GM18508 (cell line): ENCODE results near the gene SCYL1.

ENCODE experiments used
- ATAC-seq: cut with Tn5 transposase; IDR thresholded peaks from one replicate; pipeline ENCODE4 v1.9.1; 2021; ENCODE audit warnings: moderate number of reproducible peaks; ENCODE audit not compliant: insufficient read depth, unreplicated experiment

The SCYL1 gene

DNA sequence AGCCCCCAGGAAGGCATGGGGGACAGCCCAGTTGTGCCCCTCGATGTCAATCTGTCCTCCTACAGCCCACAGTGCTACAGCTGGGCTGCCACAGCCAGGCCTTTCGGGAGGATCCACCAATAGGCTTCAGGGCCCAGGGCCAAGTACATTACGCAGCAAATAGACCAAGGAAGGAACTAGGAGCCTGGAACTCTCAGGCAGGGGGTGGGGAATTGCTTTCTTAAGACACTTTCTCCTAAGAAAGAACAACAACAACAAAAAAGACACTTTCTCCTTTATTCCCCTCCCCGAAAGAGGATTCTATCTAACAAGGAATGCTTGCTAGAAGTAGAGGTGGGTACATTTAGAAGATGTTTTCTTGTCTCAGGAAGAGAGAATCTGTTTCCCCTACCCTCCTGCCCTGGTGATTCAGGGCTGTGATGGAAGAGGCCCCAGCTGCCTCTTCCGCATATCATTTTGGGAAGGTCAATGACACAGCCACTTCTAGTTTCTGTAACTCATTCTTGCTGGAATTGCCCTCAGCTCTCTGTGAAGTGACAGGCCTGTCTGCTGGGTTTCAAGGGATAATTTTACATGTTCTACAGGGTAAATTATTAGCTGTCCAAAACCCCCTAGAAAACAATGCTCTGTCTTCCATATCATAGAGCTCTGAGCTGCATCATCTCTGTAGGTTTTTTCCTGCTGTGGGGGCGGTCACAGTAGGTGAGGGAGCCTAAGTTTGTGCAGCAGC, 32.1 kb upstream of the SCYL1 start:
- no peak for ATAC-seq

DNA sequence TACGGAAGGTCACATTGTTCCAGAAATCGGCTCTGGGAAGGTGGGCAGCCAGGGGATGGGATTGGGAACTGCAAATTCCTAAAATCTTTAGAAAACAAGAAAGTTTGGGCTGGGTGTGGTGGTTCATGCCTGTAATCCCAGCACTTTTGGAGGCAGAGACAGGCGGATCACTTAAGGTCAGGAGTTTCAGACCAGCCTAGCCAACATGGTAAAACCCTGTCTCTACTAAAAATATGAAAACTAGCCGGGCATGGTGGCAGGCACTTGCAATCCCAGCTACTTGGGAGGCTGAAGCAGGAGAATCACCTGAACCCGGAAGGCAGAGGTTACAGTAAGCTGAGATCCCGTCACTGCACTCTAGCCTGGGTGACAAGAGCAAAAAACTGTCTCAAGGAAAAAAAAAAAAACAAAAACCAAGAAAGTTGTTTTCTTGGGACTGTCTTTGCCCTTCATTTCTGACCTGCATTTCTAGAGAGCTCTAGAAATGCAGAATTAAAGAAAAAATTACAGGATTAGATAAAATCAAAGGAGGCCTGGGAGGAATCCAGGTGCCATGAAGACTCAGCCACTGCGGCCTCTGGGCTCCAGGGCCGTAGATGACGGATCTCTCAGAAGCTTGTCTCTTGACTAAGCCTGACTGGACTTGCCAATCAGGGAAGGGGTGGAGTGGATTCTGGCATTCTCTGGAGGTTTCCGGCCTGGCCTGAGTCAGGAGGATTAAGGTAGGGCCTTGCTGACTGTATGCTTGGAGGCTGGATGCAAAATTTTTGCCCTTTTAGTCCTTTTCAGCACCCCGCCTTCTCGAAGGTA, 31.3 kb upstream of the SCYL1 start:
- no peak for ATAC-seq

DNA sequence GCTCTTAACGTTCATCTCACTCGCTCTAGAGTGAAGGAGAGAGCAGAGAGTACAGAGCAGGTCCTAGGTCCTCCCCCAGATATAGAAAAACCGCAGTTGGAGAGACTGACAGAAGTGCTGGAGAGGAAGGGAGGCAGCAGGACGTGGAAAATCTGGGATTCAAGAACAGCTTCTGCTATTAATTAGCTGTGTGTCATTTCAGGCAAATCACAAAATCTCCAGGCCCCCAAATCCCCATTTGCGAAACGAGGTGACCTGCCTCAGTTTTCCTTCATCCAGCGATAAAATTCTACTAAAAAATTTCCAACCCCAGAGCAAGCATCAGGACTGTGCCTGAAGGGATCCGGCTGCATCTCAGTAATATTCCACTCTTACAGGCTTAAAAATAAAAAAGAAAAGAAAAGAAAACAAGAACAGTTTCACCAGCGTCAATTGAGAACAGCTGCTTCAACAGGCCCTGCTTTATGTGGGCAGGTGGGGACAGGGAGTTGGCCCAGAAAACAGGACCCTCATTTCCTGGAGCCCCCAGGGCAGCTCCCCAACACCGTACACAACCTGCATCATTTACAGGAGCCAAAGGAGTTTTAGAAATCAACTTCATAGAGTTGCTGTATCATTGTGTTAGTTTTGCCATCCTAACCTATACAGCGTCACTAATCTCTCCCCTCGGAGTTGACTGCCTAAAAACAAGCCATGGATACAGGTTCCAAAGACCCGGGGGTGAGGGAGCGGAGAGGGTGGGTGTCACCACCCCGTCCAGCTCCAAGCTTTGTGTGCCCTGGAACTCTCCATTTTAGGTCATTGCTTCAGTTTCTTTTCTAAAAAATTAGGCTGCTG, 28.4 kb upstream of the SCYL1 start:
- ATAC-seq, result no peak

- peak; percentile 36 for ATAC-seq
Observed at GRCh38 chr11:65497141-65498041, 27.5 kb upstream of the SCYL1 start.

DNA sequence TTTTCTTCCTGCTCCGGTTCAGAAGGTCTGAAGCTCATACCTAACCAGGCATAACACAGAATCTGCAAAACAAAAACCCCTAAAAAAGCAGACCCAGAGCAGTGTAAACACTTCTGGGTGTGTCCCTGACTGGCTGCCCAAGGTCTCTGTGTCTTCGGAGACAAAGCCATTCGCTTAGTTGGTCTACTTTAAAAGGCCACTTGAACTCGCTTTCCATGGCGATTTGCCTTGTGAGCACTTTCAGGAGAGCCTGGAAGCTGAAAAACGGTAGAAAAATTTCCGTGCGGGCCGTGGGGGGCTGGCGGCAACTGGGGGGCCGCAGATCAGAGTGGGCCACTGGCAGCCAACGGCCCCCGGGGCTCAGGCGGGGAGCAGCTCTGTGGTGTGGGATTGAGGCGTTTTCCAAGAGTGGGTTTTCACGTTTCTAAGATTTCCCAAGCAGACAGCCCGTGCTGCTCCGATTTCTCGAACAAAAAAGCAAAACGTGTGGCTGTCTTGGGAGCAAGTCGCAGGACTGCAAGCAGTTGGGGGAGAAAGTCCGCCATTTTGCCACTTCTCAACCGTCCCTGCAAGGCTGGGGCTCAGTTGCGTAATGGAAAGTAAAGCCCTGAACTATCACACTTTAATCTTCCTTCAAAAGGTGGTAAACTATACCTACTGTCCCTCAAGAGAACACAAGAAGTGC, 26.7 kb upstream of the SCYL1 start:
- ATAC-seq, result no peak

DNA sequence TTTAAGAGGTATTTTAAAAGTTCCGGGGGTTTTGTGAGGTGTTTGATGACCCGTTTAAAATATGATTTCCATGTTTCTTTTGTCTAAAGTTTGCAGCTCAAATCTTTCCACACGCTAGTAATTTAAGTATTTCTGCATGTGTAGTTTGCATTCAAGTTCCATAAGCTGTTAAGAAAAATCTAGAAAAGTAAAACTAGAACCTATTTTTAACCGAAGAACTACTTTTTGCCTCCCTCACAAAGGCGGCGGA, 26.2 kb upstream of the SCYL1 start:
- ATAC-seq, result no peak

- no peak for ATAC-seq
Observed at GRCh38 chr11:65498977-65499712, 25.7 kb upstream of the SCYL1 start, which contains the start of gene MALAT1. Gene MALAT1, plus strand, starts transcription at chr11:65499045.

- no peak for ATAC-seq
Observed at GRCh38 chr11:65499713-65500386, 25.0 kb upstream of the SCYL1 start.

GRCh38 chr11:65500387-65501185, 24.3 kb upstream of the SCYL1 start:
- no peak for ATAC-seq

GRCh38 chr11:65501186-65501471, 23.8 kb upstream of the SCYL1 start:
- no peak for ATAC-seq

DNA sequence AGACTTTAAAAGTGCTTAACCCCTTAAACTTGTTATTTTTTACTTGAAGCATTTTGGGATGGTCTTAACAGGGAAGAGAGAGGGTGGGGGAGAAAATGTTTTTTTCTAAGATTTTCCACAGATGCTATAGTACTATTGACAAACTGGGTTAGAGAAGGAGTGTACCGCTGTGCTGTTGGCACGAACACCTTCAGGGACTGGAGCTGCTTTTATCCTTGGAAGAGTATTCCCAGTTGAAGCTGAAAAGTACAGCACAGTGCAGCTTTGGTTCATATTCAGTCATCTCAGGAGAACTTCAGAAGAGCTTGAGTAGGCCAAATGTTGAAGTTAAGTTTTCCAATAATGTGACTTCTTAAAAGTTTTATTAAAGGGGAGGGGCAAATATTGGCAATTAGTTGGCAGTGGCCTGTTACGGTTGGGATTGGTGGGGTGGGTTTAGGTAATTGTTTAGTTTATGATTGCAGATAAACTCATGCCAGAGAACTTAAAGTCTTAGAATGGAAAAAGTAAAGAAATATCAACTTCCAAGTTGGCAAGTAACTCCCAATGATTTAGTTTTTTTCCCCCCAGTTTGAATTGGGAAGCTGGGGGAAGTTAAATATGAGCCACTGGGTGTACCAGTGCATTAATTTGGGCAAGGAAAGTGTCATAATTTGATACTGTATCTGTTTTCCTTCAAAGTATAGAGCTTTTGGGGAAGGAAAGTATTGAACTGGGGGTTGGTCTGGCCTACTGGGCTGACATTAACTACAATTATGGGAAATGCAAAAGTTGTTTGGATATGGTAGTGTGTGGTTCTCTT, 23.2 kb upstream of the SCYL1 start:
- ATAC-seq, result no peak

DNA sequence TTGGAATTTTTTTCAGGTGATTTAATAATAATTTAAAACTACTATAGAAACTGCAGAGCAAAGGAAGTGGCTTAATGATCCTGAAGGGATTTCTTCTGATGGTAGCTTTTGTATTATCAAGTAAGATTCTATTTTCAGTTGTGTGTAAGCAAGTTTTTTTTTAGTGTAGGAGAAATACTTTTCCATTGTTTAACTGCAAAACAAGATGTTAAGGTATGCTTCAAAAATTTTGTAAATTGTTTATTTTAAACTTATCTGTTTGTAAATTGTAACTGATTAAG, 22.7 kb upstream of the SCYL1 start:
- no peak for ATAC-seq

DNA sequence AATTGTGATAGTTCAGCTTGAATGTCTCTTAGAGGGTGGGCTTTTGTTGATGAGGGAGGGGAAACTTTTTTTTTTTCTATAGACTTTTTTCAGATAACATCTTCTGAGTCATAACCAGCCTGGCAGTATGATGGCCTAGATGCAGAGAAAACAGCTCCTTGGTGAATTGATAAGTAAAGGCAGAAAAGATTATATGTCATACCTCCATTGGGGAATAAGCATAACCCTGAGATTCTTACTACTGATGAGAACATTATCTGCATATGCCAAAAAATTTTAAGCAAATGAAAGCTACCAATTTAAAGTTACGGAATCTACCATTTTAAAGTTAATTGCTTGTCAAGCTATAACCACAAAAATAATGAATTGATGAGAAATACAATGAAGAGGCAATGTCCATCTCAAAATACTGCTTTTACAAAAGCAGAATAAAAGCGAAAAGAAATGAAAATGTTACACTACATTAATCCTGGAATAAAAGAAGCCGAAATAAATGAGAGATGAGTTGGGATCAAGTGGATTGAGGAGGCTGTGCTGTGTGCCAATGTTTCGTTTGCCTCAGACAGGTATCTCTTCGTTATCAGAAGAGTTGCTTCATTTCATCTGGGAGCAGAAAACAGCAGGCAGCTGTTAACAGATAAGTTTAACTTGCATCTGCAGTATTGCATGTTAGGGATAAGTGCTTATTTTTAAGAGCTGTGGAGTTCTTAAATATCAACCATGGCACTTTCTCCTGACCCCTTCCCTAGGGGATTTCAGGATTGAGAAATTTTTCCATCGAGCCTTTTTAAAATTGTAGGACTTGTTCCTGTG, 22.1 kb upstream of the SCYL1 start:
- ATAC-seq, result no peak

- ATAC-seq, result no peak
Observed at GRCh38 chr11:65503368-65503948, 21.4 kb upstream of the SCYL1 start.

DNA sequence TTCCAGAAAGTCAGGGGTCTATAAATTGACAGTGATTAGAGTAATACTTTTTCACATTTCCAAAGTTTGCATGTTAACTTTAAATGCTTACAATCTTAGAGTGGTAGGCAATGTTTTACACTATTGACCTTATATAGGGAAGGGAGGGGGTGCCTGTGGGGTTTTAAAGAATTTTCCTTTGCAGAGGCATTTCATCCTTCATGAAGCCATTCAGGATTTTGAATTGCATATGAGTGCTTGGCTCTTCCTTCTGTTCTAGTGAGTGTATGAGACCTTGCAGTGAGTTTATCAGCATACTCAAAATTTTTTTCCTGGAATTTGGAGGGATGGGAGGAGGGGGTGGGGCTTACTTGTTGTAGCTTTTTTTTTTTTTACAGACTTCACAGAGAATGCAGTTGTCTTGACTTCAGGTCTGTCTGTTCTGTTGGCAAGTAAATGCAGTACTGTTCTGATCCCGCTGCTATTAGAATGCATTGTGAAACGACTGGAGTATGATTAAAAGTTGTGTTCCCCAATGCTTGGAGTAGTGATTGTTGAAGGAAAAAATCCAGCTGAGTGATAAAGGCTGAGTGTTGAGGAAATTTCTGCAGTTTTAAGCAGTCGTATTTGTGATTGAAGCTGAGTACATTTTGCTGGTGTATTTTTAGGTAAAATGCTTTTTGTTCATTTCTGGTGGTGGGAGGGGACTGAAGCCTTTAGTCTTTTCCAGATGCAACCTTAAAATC, 20.8 kb upstream of the SCYL1 start:
- ATAC-seq, result no peak
